Tibial nerve (tissue), 3 donors: ENCODE measurements around the gene TMEM38B.

Experiments used
- POLR2A ChIP-seq, 2 donors: fragments of 450-650 bp; IDR thresholded peaks; one replicate each; pipeline ENCODE4 v1.6.1; 2017; ENCODE audit warnings: antibody characterized with exemption in 2 of 2, mild to moderate bottlenecking in 2 of 2, moderate library complexity in 2 of 2
- TF ChIP-seq, protein P1 (sequence below), 5 experiments: fragments of 200-600 bp in 3 of 5; fragments of 450-650 bp in 2 of 5; sonication (generic) in 3 of 5; IDR thresholded peaks; one replicate each; pipeline ENCODE4 v1.5.1; 2016 to 2019; ENCODE audit warnings: antibody characterized with exemption in 5 of 5, mild to moderate bottlenecking in 3 of 5, moderate library complexity in 2 of 5

DNA sequence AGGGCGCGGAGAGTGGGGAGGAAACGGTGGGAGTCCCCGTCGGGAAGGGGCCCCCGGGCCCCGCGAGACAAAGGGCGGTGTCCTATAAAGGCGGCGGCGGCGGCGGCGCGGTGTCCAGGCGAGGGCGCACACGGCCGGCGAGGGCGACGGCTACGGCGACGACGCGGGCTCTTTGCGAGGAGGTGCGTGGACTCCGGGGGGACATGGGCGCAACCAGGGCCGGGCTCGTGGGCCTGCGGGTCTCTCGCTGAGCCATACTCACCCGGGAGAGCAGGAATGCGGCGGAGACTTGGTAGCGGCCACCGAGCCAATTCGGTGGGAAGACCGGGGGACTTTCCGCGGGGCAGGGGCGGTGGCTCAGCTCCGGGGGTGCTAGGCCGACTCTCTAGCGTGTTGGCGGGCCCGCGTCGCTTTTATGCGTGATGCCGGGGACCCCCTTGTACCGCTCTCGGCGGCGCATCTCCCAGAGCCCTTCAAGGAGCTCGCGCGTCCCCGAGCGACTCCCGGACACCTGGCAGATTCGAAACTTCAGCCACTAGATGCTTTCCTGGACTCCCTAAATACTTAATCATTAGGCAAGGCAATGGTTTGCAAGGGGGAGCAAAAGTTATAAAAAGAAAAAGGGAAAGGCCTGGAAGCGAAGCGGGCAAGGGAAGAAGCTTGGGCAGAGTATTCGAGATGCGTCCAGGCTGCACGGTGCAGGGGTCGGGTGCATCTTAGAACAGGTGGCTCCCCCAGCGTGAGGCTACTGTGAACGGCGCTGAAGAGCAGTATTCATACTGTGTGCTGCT, 38.0 kb upstream of the TMEM38B start:
- TF ChIP-seq POLR2A (IDR thresholded peaks at IDR 0.05), result no peak
- TF ChIP-seq, protein P1, sequence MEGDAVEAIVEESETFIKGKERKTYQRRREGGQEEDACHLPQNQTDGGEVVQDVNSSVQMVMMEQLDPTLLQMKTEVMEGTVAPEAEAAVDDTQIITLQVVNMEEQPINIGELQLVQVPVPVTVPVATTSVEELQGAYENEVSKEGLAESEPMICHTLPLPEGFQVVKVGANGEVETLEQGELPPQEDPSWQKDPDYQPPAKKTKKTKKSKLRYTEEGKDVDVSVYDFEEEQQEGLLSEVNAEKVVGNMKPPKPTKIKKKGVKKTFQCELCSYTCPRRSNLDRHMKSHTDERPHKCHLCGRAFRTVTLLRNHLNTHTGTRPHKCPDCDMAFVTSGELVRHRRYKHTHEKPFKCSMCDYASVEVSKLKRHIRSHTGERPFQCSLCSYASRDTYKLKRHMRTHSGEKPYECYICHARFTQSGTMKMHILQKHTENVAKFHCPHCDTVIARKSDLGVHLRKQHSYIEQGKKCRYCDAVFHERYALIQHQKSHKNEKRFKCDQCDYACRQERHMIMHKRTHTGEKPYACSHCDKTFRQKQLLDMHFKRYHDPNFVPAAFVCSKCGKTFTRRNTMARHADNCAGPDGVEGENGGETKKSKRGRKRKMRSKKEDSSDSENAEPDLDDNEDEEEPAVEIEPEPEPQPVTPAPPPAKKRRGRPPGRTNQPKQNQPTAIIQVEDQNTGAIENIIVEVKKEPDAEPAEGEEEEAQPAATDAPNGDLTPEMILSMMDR (IDR thresholded peaks at IDR 0.05), result peak in 2 of 5 experiments; percentile 10 to 27
